Calu3 (cell line): Measurements from ENCODE around the gene CAPG. TPM values are rescaled to one million over a fixed set of nuclear protein-coding genes. Genes with fewer than 3 reads are reported as not detected.
"Not testable (repeated sequence)": the region's sequence is repeated elsewhere in the genome, so short reads cannot be mapped to it uniquely, and the experiment has no call there.

Experiments
- BruUV-seq: library from RNA; stranded (reverse); fragments of 400-500 nt; replicated peaks from 2 replicates; lab custom pipeline; 2021; lab: Mats Ljungman, UMichigan
- CTCF ChIA-PET: fragments of 300-600 bp; sonication (Branson Sonifier 250); formaldehyde crosslinking; loops from one replicate; lab custom pipeline; 2022; ENCODE audit warnings: antibody characterized with exemption; lab: Charles Lee
- DNase-seq: peaks from one replicate; pipeline ENCODE4 v3.0.0; 2022
- H3K27ac Mint-ChIP-seq: one replicate; pipeline ENCODE4 v1.8.0; 2022; ENCODE audit warnings: mixed read lengths; ENCODE audit not compliant: unreplicated experiment
- H3K27me3 Mint-ChIP-seq: one replicate; pipeline ENCODE4 v1.8.0; 2022; ENCODE audit warnings: mixed read lengths; ENCODE audit not compliant: unreplicated experiment
- H3K36me3 Mint-ChIP-seq: one replicate; pipeline ENCODE4 v1.8.0; 2022; ENCODE audit warnings: mild to moderate bottlenecking, moderate library complexity, mixed read lengths; ENCODE audit not compliant: insufficient read depth, unreplicated experiment
- H3K4me1 Mint-ChIP-seq: one replicate; pipeline ENCODE4 v1.8.0; 2022; ENCODE audit warnings: mild to moderate bottlenecking, low read depth, mixed read lengths; ENCODE audit not compliant: unreplicated experiment
- H3K4me3 Mint-ChIP-seq: one replicate; pipeline ENCODE4 v1.8.0; 2022; ENCODE audit warnings: mild to moderate bottlenecking, low read depth, moderate library complexity, mixed read lengths; ENCODE audit not compliant: unreplicated experiment
- H3K9me3 Mint-ChIP-seq: one replicate; pipeline ENCODE4 v1.8.0; 2022; ENCODE audit warnings: low read depth, mixed read lengths; ENCODE audit not compliant: unreplicated experiment
- CTCF ChIP-seq: fragments of 200-600 bp; IDR thresholded peaks from one replicate; pipeline ENCODE4 v1.8.0; 2022; ENCODE audit warnings: antibody characterized with exemption; ENCODE audit not compliant: unreplicated experiment
- intact Hi-C: fragments of 100-400 bp; cut with micrococcal nuclease; formaldehyde crosslinking; loops from one replicate; pipeline ENCODE4 v1.10.0; 2022; ENCODE audit not compliant: unreplicated experiment
- total RNA-seq: library from RNA; stranded (reverse); gene quantifications from 2 replicates; pipeline ENCODE4 v1.2.3, GENCODE V29; 2022

The CAPG gene
- total RNA-seq, 1 experiment from 2014 or later, result 238 TPM

GRCh38 chr2:85369500-85369899 lies 40.7 kb downstream of the CAPG start:
- intact Hi-C loops, result no loop called here
- CTCF ChIA-PET, result interaction anchor here (1.0 kb wide), 1 partner anchor 46 kb away, joined by 3 read pairs; no protein-coding TSS in a partner anchor
- no peak for DNase-seq
- Mint-ChIP-seq H3K36me3 (peaks cover 3% of the 10 kb centered on the region), H3K27ac (no peak overlapping the region), H3K4me1 (no peaks in the 10 kb centered on the region), H3K4me3 (no peak overlapping the region), H3K9me3 (no peaks in the 10 kb centered on the region), H3K27me3 (no peaks in the 10 kb centered on the region)
- no TSS peak for BruUV-seq
- TF ChIP-seq CTCF, result no peak

- no peaks in the 10 kb centered on the region for H3K4me1 Mint-ChIP-seq
- H3K4me3 Mint-ChIP-seq, result no peak overlapping the region
- H3K27me3 Mint-ChIP-seq, result no peaks in the 10 kb centered on the region
- no peaks in the 10 kb centered on the region for H3K9me3 Mint-ChIP-seq
- H3K27ac Mint-ChIP-seq, result no peak overlapping the region
- intact Hi-C loops, result no loop called here
- BruUV-seq, result no TSS peak
- TF ChIP-seq CTCF, result no peak
- CTCF ChIA-PET, result interaction anchor here (0.6 kb wide), 1 partner anchor 9 kb away, joined by 3 read pairs; no protein-coding TSS in a partner anchor
- H3K36me3 Mint-ChIP-seq, result peaks cover 3% of the 10 kb centered on the region
- DNase-seq, result no peak
Observed at GRCh38 chr2:85368921-85369320, 41.2 kb downstream of the CAPG start.

- no peak for TF ChIP-seq CTCF
- Mint-ChIP-seq H3K27ac (no peak overlapping the region), H3K36me3 (peaks cover 8% of the 10 kb centered on the region), H3K27me3 (no peaks in the 10 kb centered on the region), H3K4me1 (no peaks in the 10 kb centered on the region), H3K4me3 (no peak overlapping the region), H3K9me3 (no peaks in the 10 kb centered on the region)
- intact Hi-C loops, result no loop called here
- no TSS peak for BruUV-seq
- CTCF ChIA-PET, result interaction anchor here (0.5 kb wide), 1 partner anchor 12 kb away, joined by 3 read pairs; no protein-coding TSS in a partner anchor
- no peak for DNase-seq
Observed at GRCh38 chr2:85367180-85367579, 43.0 kb downstream of the CAPG start.

GRCh38 chr2:85362653-85363387 lies 47.3 kb downstream of the CAPG start:
- H3K27ac Mint-ChIP-seq, intact Hi-C loops, CTCF ChIA-PET, H3K4me3 Mint-ChIP-seq, H3K9me3 Mint-ChIP-seq, DNase-seq, BruUV-seq, H3K4me1 Mint-ChIP-seq, H3K27me3 Mint-ChIP-seq: not testable (repeated sequence)
- peaks cover 11% of the 10 kb centered on the region for H3K36me3 Mint-ChIP-seq

- intact Hi-C loops, result no loop called here
- BruUV-seq, result no TSS peak
- Mint-ChIP-seq H3K27me3 (no peaks in the 10 kb centered on the region), H3K4me1 (no peaks in the 10 kb centered on the region), H3K9me3 (no peaks in the 10 kb centered on the region), H3K4me3 (no peak overlapping the region), H3K27ac (no peak overlapping the region), H3K36me3 (peaks cover 31% of the 10 kb centered on the region)
- CTCF ChIA-PET, result no interaction called here
- TF ChIP-seq CTCF, result no peak
- no peak for DNase-seq
Observed at GRCh38 chr2:85357736-85358135, 52.4 kb downstream of the CAPG start.
